Measurements from ENCODE around the gene TMEM248.

Gene TMEM248

DNA sequence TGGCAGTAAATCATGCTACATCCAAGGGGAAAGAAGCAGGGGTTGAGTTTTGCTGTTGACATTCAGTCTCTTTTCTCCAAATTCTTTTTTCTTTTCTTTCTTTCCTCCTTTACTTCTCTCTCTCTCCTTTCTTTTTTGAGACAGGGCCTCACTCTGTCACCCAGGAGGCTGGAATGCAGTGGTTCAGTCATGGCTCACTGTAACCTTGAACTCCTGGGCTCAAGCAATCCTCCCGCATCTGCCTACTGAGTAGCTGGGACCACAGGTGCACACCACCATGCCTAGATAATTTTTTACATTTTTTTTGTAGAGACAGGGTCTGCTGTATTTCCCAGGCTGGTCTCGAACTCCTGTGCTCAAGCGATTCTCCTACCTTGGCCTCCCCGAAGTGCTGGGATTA lies 39.2 kb downstream of the TMEM248 start:
- H3K9ac ChIP-seq (ENCODE audit: low read depth, low read length, poor library complexity) = no peak overlapping the region
- WGBS, 2 donors (ENCODE audit: extremely low coverage in 2 of 2, insufficient read length in 2 of 2, insufficient replicate concordance in 1 of 2) = no CpG with 5 or more reads among the region's 4 CpGs
- H3K4me1 ChIP-seq (ENCODE audit: control insufficient read depth in 2 of 2, insufficient read depth in 1 of 2, low read depth in 1 of 2, low read length in 2 of 2) = no peaks in the 10 kb centered on the region
- H3K4me3 ChIP-seq (ENCODE audit: low read length in 2 of 2) = no peak overlapping the region
- no peak overlapping the region for H3K4me2 ChIP-seq (ENCODE audit: insufficient read depth, low read length, poor library complexity, severe bottlenecking)
- DNase-seq (ENCODE audit: low spot score) = no peak
- no peak overlapping the region for H2BK5ac ChIP-seq (ENCODE audit: low read length)
- no peak overlapping the region for H3K4ac ChIP-seq (ENCODE audit: low read length)
- H3K9me3 ChIP-seq (replicated peaks in 1 of 2; ENCODE audit: control insufficient read depth in 2 of 2, insufficient read depth in 1 of 2, low read depth in 1 of 2, low read length in 2 of 2) = no peaks in the 10 kb centered on the region
- H2BK15ac ChIP-seq (ENCODE audit: low read length) = no peak overlapping the region
- no peaks in the 10 kb centered on the region for H3K27me3 ChIP-seq (ENCODE audit: control insufficient read depth in 3 of 3, insufficient read depth in 3 of 3, low read depth in 1 of 3, low read length in 3 of 3)
- H3K18ac ChIP-seq (ENCODE audit: low read length) = no peak overlapping the region
- no peak overlapping the region for H3K23ac ChIP-seq (ENCODE audit: low read depth, low read length, poor library complexity)
- no peak overlapping the region for H2BK120ac ChIP-seq (ENCODE audit: low read depth, low read length)
- H2AFZ ChIP-seq (ENCODE audit: low read length) = no peak overlapping the region
- no peak overlapping the region for H4K91ac ChIP-seq (ENCODE audit: low read depth, low read length, poor library complexity)
- no peaks in the 10 kb centered on the region for H3K79me1 ChIP-seq (ENCODE audit: low read depth, low read length)
- no peak overlapping the region for H4K8ac ChIP-seq (ENCODE audit: low read depth, low read length)
- H2AK5ac ChIP-seq (ENCODE audit: low read depth, low read length) = no peak overlapping the region
- H3K14ac ChIP-seq (ENCODE audit: low read length) = no peak overlapping the region
- H3K27ac ChIP-seq (replicated peaks; ENCODE audit: low read length) = no peak overlapping the region
- H2BK12ac ChIP-seq (ENCODE audit: low read length) = no peak overlapping the region
- H3K36me3 ChIP-seq (replicated peaks in 1 of 2; ENCODE audit: control insufficient read depth in 2 of 2, insufficient read depth in 2 of 2, low read length in 2 of 2) = peaks cover 11 to 55% of the 10 kb centered on the region in 2 donors

DNA sequence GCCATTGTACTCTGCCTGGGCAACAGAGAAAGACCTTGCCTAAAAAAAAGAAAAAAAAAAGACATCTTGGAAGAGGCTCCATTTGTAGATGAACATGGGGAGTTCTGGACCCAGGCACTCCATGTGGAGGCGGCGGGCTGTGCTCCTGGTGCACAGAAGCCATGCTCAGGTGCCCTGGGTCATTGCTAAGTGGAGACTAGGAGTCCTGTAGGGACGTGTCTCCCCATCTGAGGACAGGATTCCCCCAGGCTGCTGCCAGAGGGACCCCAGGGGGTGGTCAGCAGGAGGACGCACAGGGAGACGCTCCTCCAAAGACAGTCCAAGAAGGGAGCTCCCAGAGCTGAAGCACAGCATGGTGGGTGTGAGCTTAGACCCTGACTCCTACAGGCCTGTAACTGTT lies 40.1 kb downstream of the TMEM248 start:
- WGBS, 2 donors (ENCODE audit: extremely low coverage in 2 of 2, insufficient read length in 2 of 2, insufficient replicate concordance in 1 of 2) = no CpG with 5 or more reads among the region's 5 CpGs
- Histone ChIP-seq H4K8ac (ENCODE audit: low read depth, low read length) (no peak overlapping the region), H3K9ac (ENCODE audit: low read depth, low read length, poor library complexity) (no peak overlapping the region), H2BK5ac (ENCODE audit: low read length) (no peak overlapping the region), H2BK15ac (ENCODE audit: low read length) (no peak overlapping the region), H2AFZ (ENCODE audit: low read length) (no peak overlapping the region), H3K14ac (ENCODE audit: low read length) (no peak overlapping the region), H2BK120ac (ENCODE audit: low read depth, low read length) (no peak overlapping the region), H2BK12ac (ENCODE audit: low read length) (no peak overlapping the region), H3K4me1 (ENCODE audit: control insufficient read depth in 2 of 2, insufficient read depth in 1 of 2, low read depth in 1 of 2, low read length in 2 of 2) (no peaks in the 10 kb centered on the region), H3K27ac (replicated peaks; ENCODE audit: low read length) (no peak overlapping the region), H3K18ac (ENCODE audit: low read length) (no peak overlapping the region), H3K27me3 (ENCODE audit: control insufficient read depth in 3 of 3, insufficient read depth in 3 of 3, low read depth in 1 of 3, low read length in 3 of 3) (no peaks in the 10 kb centered on the region), H3K4me3 (ENCODE audit: low read length in 2 of 2) (no peak overlapping the region), H4K91ac (ENCODE audit: low read depth, low read length, poor library complexity) (no peak overlapping the region), H3K23ac (ENCODE audit: low read depth, low read length, poor library complexity) (no peak overlapping the region), H3K4ac (ENCODE audit: low read length) (no peak overlapping the region), H3K36me3 (replicated peaks in 1 of 2; ENCODE audit: control insufficient read depth in 2 of 2, insufficient read depth in 2 of 2, low read length in 2 of 2) (peaks cover 6 to 46% of the 10 kb centered on the region in 2 donors), H3K4me2 (ENCODE audit: insufficient read depth, low read length, poor library complexity, severe bottlenecking) (no peak overlapping the region), H2AK5ac (ENCODE audit: low read depth, low read length) (no peak overlapping the region), H3K79me1 (ENCODE audit: low read depth, low read length) (no peaks in the 10 kb centered on the region), H3K9me3 (replicated peaks in 1 of 2; ENCODE audit: control insufficient read depth in 2 of 2, insufficient read depth in 1 of 2, low read depth in 1 of 2, low read length in 2 of 2) (peaks cover 0 to 2% of the 10 kb centered on the region in 2 donors)
- no peak for DNase-seq (ENCODE audit: low spot score)

GRCh38 chr7:66964411-66964810 lies 43.4 kb downstream of the TMEM248 start:
- H3K36me3 ChIP-seq (replicated peaks in 1 of 2; ENCODE audit: control insufficient read depth in 2 of 2, insufficient read depth in 2 of 2, low read length in 2 of 2) = peaks cover 0 to 13% of the 10 kb centered on the region in 2 donors
- no peak overlapping the region for H4K91ac ChIP-seq (ENCODE audit: low read depth, low read length, poor library complexity)
- H2BK15ac ChIP-seq (ENCODE audit: low read length) = no peak overlapping the region
- no peaks in the 10 kb centered on the region for H3K79me1 ChIP-seq (ENCODE audit: low read depth, low read length)
- no peak overlapping the region for H3K4me3 ChIP-seq (ENCODE audit: low read length in 2 of 2)
- WGBS, 2 donors (ENCODE audit: extremely low coverage in 2 of 2, insufficient read length in 2 of 2, insufficient replicate concordance in 1 of 2) = no CpG with 5 or more reads among the region's 4 CpGs
- H3K27me3 ChIP-seq (ENCODE audit: control insufficient read depth in 3 of 3, insufficient read depth in 3 of 3, low read depth in 1 of 3, low read length in 3 of 3) = no peaks in the 10 kb centered on the region
- H2AFZ ChIP-seq (ENCODE audit: low read length) = no peak overlapping the region
- no peak overlapping the region for H4K8ac ChIP-seq (ENCODE audit: low read depth, low read length)
- H3K4me1 ChIP-seq (ENCODE audit: control insufficient read depth in 2 of 2, insufficient read depth in 1 of 2, low read depth in 1 of 2, low read length in 2 of 2) = no peaks in the 10 kb centered on the region
- no peak overlapping the region for H3K23ac ChIP-seq (ENCODE audit: low read depth, low read length, poor library complexity)
- H3K18ac ChIP-seq (ENCODE audit: low read length) = no peak overlapping the region
- H3K4me2 ChIP-seq (ENCODE audit: insufficient read depth, low read length, poor library complexity, severe bottlenecking) = no peak overlapping the region
- no peak for DNase-seq (ENCODE audit: low spot score)
- H3K4ac ChIP-seq (ENCODE audit: low read length) = no peak overlapping the region
- H2AK5ac ChIP-seq (ENCODE audit: low read depth, low read length) = no peak overlapping the region
- peaks cover 0 to 2% of the 10 kb centered on the region in 2 donors for H3K9me3 ChIP-seq (replicated peaks in 1 of 2; ENCODE audit: control insufficient read depth in 2 of 2, insufficient read depth in 1 of 2, low read depth in 1 of 2, low read length in 2 of 2)
- no peak overlapping the region for H3K9ac ChIP-seq (ENCODE audit: low read depth, low read length, poor library complexity)
- no peak overlapping the region for H3K27ac ChIP-seq (replicated peaks; ENCODE audit: low read length)
- no peak overlapping the region for H2BK120ac ChIP-seq (ENCODE audit: low read depth, low read length)
- no peak overlapping the region for H3K14ac ChIP-seq (ENCODE audit: low read length)
- H2BK12ac ChIP-seq (ENCODE audit: low read length) = no peak overlapping the region
- no peak overlapping the region for H2BK5ac ChIP-seq (ENCODE audit: low read length)

DNA sequence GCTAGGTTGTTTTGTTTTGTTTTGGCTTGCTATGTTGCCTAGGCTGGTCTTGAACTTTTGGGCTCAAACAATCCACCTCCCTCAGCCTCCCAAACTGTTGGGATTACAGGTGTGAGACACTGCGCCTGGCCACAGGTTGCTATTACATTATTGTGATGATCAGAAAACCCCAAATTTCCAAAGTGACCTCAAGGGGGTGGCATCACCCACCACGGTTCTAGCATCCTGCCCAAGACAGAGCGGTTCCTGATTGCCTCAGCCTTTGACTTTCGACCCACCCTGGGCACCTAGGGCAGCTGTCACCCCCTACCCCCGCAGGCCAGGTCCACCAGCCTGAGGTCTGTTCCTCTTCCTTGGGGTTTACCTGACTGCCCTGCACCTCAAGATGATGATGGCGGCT lies 46.0 kb downstream of the TMEM248 start:
- no peak overlapping the region for H3K9ac ChIP-seq (ENCODE audit: low read depth, low read length, poor library complexity)
- H3K18ac ChIP-seq (ENCODE audit: low read length) = no peak overlapping the region

More for the DNA sequence above, 46.0 kb downstream of the TMEM248 start:
- Histone ChIP-seq H2BK120ac (ENCODE audit: low read depth, low read length) (no peak overlapping the region), H3K36me3 (replicated peaks in 1 of 2; ENCODE audit: control insufficient read depth in 2 of 2, insufficient read depth in 2 of 2, low read length in 2 of 2) (no peaks in the 10 kb centered on the region), H4K91ac (ENCODE audit: low read depth, low read length, poor library complexity) (no peak overlapping the region), H2AFZ (ENCODE audit: low read length) (no peak overlapping the region), H3K27ac (replicated peaks; ENCODE audit: low read length) (no peak overlapping the region), H3K14ac (ENCODE audit: low read length) (no peak overlapping the region), H2AK5ac (ENCODE audit: low read depth, low read length) (no peak overlapping the region), H3K27me3 (ENCODE audit: control insufficient read depth in 3 of 3, insufficient read depth in 3 of 3, low read depth in 1 of 3, low read length in 3 of 3) (no peaks in the 10 kb centered on the region), H2BK5ac (ENCODE audit: low read length) (no peak overlapping the region), H4K8ac (ENCODE audit: low read depth, low read length) (no peak overlapping the region), H3K23ac (ENCODE audit: low read depth, low read length, poor library complexity) (no peak overlapping the region), H2BK15ac (ENCODE audit: low read length) (no peak overlapping the region), H3K4ac (ENCODE audit: low read length) (no peak overlapping the region), H3K4me3 (ENCODE audit: low read length in 2 of 2) (no peak overlapping the region), H3K4me1 (ENCODE audit: control insufficient read depth in 2 of 2, insufficient read depth in 1 of 2, low read depth in 1 of 2, low read length in 2 of 2) (no peaks in the 10 kb centered on the region), H3K79me1 (ENCODE audit: low read depth, low read length) (no peaks in the 10 kb centered on the region), H3K4me2 (ENCODE audit: insufficient read depth, low read length, poor library complexity, severe bottlenecking) (no peak overlapping the region), H2BK12ac (ENCODE audit: low read length) (no peak overlapping the region), H3K9me3 (replicated peaks in 1 of 2; ENCODE audit: control insufficient read depth in 2 of 2, insufficient read depth in 1 of 2, low read depth in 1 of 2, low read length in 2 of 2) (peaks cover 0 to 2% of the 10 kb centered on the region in 2 donors)
- DNase-seq (ENCODE audit: low spot score) = no peak
- no CpG with 5 or more reads among the region's 6 CpGs for WGBS, 2 donors (ENCODE audit: extremely low coverage in 2 of 2, insufficient read length in 2 of 2, insufficient replicate concordance in 1 of 2)

Data from neuronal stem cell (in vitro differentiated cells).